Mammary epithelial cell (primary cell): ENCODE measurements around the gene SIRT1.
"Not testable (repeated sequence)": the region's sequence is repeated elsewhere in the genome, so short reads cannot be mapped to it uniquely, and the experiment has no call there.

ENCODE experiments used
- EZH2 ChIP-seq: IDR thresholded peaks from 2 replicates; pipeline ENCODE4 v1.6.1; 2012; ENCODE audit warnings: low read length, inconsistent platforms, borderline replicate concordance
- TF ChIP-seq, protein P1 (sequence below), 2 donors: IDR thresholded peaks in 1 of 2; conservative IDR thresholded peaks in 1 of 2; 2 replicates each; pipeline ENCODE4 v1.5.1; 2011 to 2012; ENCODE audit warnings: inconsistent platforms in 2 of 2, low read length in 2 of 2, mild to moderate bottlenecking in 2 of 2, control low read depth in 1 of 2, low read depth in 1 of 2; ENCODE audit not compliant: insufficient read depth in 1 of 2; ENCODE audit errors: extremely low read depth in 1 of 2

DNA sequence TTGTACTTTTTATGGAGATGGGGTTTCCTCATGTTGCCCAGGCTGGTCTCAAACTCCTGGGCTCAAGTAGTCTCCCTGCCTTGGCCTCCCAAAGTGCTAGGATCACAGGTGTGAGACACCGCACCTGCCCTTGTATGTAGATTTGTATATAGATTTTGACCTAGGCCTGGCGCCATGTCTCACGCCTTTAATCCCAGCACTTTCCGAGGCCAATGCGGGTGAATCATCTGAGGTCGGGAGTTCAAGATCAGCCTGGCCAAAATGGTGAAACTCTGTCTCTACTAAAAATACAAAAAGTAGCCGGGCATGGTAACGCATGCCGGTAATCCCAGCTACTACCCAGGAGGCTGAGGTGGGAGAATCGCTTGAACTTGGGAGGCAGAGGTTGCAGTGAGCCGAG lies 7.0 kb upstream of the SIRT1 start:
- TF ChIP-seq, protein P1, sequence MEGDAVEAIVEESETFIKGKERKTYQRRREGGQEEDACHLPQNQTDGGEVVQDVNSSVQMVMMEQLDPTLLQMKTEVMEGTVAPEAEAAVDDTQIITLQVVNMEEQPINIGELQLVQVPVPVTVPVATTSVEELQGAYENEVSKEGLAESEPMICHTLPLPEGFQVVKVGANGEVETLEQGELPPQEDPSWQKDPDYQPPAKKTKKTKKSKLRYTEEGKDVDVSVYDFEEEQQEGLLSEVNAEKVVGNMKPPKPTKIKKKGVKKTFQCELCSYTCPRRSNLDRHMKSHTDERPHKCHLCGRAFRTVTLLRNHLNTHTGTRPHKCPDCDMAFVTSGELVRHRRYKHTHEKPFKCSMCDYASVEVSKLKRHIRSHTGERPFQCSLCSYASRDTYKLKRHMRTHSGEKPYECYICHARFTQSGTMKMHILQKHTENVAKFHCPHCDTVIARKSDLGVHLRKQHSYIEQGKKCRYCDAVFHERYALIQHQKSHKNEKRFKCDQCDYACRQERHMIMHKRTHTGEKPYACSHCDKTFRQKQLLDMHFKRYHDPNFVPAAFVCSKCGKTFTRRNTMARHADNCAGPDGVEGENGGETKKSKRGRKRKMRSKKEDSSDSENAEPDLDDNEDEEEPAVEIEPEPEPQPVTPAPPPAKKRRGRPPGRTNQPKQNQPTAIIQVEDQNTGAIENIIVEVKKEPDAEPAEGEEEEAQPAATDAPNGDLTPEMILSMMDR (conservative IDR thresholded peaks at IDR 0.05 in 1 of 2, IDR thresholded peaks at IDR 0.05 in 1 of 2; ENCODE audit: extremely low read depth in 1 of 2, insufficient read depth in 1 of 2, low read depth in 1 of 2, low read length in 2 of 2) = not testable (repeated sequence)
- not testable (repeated sequence) for TF ChIP-seq EZH2
